CD4-positive, alpha-beta T cell treated with Interleukin-4 for 4 hours (primary cell): ENCODE results near the gene STK4.

Experiments used
- DNase-seq: peaks from one replicate; pipeline ENCODE4 v3.0.0-alpha.2; 2020

Gene STK4

DNA sequence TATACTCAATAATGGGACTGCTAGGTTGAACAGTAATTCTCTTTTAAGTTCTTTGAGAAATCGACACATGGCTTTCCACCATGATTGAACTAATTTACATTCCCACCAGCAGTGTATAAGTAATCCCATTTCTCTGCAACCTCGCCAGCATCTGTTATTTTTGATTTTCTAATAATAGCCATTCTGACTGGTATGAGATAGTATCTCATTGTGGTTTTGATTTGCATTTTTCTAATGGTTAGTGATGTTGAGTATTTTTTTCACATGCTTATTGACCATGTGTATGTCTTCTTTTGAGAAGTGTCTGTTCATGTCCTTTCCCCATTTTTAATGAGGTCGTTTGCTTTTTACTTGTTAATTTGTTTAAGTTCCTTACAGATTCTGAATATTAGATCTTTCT, 66.5 kb downstream of the STK4 start:
- no peak for DNase-seq

DNA sequence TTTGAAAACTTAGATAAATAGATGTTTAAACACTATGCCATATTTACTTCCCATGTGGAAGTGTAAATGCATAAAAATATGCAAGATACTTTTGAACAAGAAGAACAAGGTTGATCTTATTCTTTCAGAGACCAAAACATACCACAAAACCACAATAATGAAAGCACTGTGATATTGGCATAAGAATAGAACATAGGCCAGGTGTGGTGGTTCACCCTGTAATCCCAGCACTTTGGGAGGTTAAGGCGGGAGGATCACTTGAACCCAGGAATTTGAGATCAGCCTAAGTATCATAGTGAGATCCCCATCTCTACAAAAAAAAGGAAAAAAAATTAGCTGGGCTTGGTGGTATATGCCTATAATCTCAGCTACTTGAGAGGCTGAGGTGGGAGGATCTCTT, 68.1 kb downstream of the STK4 start:
- no peak for DNase-seq

GRCh38 chr20:45036044-45036755, 69.9 kb downstream of the STK4 start:
- DNase-seq: peak; percentile 37

DNA sequence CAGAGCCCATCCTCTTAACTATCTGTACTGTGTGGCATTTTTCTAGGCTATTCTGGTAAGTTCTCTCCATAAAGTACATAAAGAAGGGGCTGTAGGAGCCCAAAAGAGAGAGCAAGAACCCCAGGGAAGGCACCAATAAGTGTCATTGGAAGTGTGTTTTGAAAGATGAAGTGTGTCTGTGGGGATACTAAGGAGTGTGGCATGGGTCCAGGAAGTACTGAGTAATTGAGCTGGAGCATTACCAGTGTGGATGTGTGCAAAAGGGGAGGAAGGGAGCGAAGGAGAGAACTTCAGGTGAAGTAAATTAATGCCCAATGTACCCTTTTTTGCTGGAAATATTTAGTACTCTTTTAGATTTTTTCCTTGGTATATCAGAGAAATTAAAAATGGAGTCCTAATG, 70.7 kb downstream of the STK4 start:
- DNase-seq: no peak

DNA sequence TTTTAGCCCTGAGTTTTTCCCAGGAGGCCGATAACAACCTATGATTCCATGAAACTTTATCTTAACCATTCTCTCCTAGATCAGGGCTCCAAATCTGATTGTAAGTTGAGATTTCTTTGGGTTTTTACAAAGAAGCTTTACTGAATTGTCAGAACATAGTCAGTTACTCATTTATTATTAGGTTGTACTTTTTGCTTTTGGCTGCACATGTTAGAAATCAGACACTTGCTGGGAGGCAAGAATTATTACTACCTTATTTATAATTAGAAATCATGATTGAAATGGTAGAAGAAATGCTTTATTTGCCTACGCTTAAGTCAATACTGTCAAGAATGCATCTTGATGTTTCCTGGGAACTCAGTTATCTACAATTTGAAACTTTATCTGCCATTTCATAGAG, 71.3 kb downstream of the STK4 start:
- DNase-seq: no peak

DNA sequence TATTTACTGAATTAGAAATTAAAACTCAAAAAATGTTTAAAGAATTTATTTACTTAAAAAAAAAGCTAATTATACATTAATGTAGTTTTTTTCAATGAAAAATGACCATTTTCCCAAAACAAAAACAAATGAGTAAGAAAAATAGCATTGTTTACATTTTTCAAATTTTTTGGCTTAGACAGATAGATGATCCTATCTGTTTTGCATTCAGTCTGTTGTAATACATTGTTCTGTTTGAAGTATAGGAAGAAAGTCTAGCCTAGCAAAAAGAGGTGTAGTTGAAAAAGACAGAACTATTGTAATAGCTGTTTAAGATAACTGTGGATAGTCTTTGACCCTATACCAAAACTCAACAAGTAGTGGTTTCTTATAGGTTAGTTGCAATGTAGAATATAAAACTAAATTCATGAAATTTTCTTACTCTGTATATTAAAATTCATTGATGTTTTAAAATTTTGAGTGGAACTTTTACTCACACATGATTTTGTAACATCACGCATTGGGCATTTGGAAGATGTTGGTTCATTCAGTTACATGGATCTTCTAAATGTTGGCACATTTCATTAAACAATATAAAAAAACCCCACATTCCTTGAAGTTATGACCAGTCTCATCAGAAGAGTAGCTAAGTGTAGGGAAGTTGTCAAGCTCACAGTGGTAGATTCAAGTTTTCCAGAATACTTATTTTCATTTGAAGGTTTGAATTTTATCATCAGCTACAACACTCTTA, 72.6 kb downstream of the STK4 start:
- DNase-seq: no peak

DNA sequence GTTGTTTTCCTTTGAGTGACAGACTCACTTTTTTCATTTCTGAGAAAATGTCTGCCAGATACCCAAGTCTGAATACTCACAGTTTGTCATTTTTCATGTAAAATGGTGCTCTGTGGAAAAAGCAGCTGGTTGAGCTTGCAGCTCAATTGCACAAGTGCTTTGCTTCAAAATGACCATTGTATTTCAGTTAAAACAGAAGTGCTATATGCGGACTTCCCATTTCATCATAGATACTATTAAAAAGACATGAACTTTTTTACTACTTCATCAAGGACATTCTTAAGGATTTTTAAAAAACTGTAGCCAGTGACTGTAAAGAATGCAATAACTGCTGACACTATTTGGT, 73.1 kb downstream of the STK4 start:
- DNase-seq: no peak

GRCh38 chr20:45041464-45042337, 75.4 kb downstream of the STK4 start:
- DNase-seq: peak; percentile 49

DNA sequence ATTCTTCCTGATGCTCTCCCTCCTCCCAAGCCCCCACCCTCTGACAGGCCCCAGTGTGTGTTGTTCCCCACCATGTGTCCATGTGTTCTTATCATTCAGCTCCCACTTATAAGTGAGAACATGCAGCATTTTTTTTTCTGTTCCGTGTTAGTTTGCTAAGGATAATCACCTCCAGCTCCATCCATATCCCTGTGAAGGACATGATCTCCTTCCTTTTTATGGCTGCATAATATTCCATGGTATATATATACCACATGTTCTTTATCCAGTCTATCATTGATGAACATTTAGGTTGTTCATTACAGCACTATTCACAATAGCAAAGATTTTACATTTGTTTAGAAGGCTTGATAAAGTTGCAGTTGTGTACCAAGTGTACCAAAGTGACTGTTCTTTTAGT, 76.7 kb downstream of the STK4 start:
- no peak for DNase-seq

GRCh38 chr20:45044084-45044573, 77.8 kb downstream of the STK4 start:
- DNase-seq: peak; percentile 75

DNA sequence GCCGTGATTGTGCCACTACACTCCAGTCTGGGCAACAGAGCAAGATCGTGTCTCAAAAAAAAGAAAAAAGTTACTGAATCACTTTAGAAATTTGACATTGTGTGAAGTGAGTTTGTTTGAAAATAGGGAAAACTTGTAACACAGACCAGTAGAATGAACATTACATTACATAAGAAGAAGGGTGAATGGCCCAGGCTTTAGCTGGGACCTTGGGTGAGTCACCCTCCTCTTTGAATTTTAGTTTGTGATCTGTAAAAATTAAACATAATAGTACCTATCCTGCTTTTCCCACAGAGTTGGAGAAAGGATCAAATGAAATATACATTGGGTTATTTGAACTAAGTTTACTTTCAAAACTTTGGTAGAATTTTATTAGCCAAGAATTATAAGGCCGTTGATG, 78.3 kb downstream of the STK4 start:
- DNase-seq: no peak

DNA sequence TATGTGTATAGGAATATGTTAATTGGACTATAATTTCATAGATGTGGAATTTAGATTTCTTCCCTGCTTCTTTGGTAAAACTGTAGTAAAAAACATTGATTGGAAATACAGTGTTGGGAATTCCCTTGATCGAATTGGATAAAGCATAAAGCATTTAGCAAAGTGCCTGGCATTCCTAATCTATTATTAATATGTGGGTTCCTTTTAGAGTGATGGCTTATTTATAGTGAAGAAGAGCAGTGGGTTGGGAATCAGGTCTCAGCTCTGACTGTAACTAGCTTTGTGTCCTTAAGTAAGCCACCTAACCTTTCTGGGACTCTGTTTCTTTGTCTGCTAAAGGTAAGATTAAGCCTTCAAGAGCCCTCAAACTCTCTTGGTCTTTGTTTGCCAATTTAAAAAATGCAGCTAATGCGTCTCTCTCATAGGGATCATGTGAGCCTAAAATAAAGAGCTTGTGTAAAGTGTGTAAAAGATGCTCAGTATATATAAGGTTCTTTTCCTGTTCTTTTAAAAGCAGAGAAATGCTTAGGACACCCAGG, 81.3 kb downstream of the STK4 start:
- DNase-seq: no peak

- DNase-seq: no peak
Observed at GRCh38 chr20:45049438-45049837, 83.1 kb downstream of the STK4 start.

GRCh38 chr20:45049904-45050471, 83.7 kb downstream of the STK4 start:
- no peak for DNase-seq

GRCh38 chr20:45051204-45052060, 85.1 kb downstream of the STK4 start:
- DNase-seq: no peak

- DNase-seq: peak; percentile 42
Observed at GRCh38 chr20:45052698-45053429, 86.6 kb downstream of the STK4 start.

DNA sequence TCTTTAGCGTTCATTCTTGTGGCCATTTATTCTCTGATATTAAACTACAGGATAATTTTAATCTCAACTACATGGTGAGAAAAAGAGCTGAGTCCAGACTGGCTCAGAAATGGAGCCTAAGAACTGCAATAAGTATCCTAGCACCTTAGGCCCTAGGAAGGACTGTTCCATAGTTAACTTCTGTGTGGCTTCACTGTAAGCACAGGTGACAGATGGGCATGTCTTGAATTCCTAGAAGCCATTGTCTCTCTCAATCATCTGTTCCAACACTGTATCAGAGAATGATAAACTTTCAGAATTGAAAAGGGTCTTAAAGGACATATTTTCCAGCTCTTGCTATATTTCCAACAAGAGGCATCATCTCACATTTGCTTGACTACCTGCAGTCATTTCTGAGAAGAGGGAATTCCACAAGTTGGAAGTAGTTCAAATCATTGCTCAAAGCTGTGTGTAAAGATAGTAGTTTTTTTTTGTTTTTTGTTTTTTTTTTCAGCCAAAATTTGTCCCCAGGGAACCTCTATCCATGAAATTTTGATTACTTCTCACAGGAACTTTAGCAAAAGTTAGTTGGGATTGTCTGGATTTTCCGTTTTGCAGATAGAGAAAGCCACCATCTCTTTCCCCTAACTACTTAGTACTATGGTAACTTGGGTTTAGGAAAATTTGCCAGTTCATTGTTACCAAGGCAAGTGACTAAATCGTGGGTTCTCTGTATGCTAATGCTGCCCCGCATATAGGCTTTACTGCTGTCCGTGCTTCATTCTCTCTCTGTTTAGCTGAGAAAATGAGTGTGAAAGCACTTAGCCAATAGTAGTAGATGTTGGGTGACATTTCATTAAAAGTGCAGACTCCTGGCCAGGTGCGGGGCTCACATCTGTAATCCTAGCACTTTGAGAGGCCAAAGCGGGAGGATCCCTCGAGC, 87.4 kb downstream of the STK4 start:
- DNase-seq: no peak

GRCh38 chr20:45055056-45055455, 88.7 kb downstream of the STK4 start:
- no peak for DNase-seq

DNA sequence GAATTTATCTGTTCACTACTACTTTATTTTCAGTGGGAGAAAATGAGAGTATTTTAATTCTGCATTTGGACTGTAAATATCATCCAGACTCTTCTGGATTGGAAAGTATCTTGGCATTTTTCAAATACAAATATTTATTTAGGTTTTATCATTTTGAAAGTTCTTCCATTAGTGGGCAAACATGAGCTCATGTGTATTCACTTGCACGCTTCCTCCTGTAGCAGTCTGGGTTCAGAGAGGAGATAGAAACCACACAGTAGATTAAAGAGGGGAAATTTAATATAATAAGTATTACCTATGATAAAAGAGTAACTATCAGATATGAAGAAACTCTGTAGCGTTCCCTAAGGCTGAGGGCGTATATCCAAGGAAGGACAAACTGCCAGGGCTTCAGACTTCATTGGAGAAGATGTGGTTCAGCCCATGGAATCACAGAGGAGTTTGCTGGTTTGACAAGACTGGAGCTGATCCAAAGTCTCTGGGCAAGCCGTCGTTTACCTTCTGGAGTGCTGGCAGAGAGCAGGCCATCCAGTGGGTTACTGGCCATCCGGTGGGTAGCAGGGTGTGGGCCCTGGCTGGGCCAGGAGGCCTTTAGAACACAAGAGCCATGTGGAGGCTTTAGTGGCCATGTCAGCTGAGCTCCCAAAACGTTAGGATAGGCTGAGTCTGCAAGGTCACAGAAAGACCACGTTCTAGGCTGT, 90.3 kb downstream of the STK4 start:
- DNase-seq: no peak
